WTC11 (cell line): ENCODE data around the gene MACROD2. TPM values are rescaled to one million over a fixed set of nuclear protein-coding genes. Genes with fewer than 3 reads are reported as not detected.

Experiments used
- ATAC-seq: fragments of 200-7000 bp; cut with Tn5 transposase; 2 replicates; pipeline ENCODE4 v1.10.0; 2021; ENCODE audit warnings: mild to moderate bottlenecking, moderate library complexity
- CTCF ChIA-PET: fragments of 300-600 bp; sonication (Branson Sonifier 250); formaldehyde crosslinking; loops from one replicate; lab custom pipeline; 2021; ENCODE audit warnings: antibody characterized with exemption; lab: Charles Lee
- POLR2A ChIA-PET: fragments of 350-600 bp; sonication (Branson Sonifier 250); formaldehyde crosslinking; loops from one replicate; lab custom pipeline; 2021; ENCODE audit warnings: antibody characterized with exemption; lab: Charles Lee
- DNase-seq: peaks from one replicate; pipeline ENCODE4 v3.0.0; 2021; ENCODE audit warnings: low spot score
- H3K27ac Mint-ChIP-seq: 2 replicates; pipeline ENCODE4 v1.8.0; 2021; ENCODE audit warnings: mixed read lengths
- H3K27me3 Mint-ChIP-seq: 2 replicates; pipeline ENCODE4 v1.8.0; 2021; ENCODE audit warnings: low read depth, mild to moderate bottlenecking, moderate library complexity, mixed read lengths
- H3K36me3 Mint-ChIP-seq: 2 replicates; pipeline ENCODE4 v1.8.0; 2021; ENCODE audit warnings: mixed read lengths
- H3K4me1 Mint-ChIP-seq: 2 replicates; pipeline ENCODE4 v1.8.0; 2022; ENCODE audit warnings: mixed read lengths
- H3K4me3 Mint-ChIP-seq: 2 replicates; pipeline ENCODE4 v1.8.0; 2021; ENCODE audit warnings: mild to moderate bottlenecking, moderate library complexity, mixed read lengths
- H3K9me3 Mint-ChIP-seq: 2 replicates; pipeline ENCODE4 v1.8.0; 2021; ENCODE audit warnings: mixed read lengths
- ARID4B ChIP-seq: sonication (generic); formaldehyde crosslinking; IDR thresholded peaks from 2 replicates; pipeline ENCODE4 v1.8.0; 2023; ENCODE audit warnings: missing genetic modification reagents, mild to moderate bottlenecking, borderline replicate concordance
- CBFB ChIP-seq: sonication (generic); formaldehyde crosslinking; IDR thresholded peaks from 2 replicates; pipeline ENCODE4 v1.8.1; 2022; ENCODE audit warnings: mild to moderate bottlenecking, low read depth, missing genetic modification reagents
- CREB1 ChIP-seq: sonication (generic); formaldehyde crosslinking; IDR thresholded peaks from 2 replicates; pipeline ENCODE4 v1.8.0; 2023; ENCODE audit warnings: mild to moderate bottlenecking, missing genetic modification reagents
- CREM ChIP-seq: sonication (generic); formaldehyde crosslinking; IDR thresholded peaks from 2 replicates; pipeline ENCODE4 v1.8.1; 2022; ENCODE audit warnings: mild to moderate bottlenecking, missing genetic modification reagents, moderate library complexity
- CTCF ChIP-seq: fragments of 200-600 bp; IDR thresholded peaks from 2 replicates; pipeline ENCODE4 v1.8.0; 2022; ENCODE audit warnings: antibody characterized with exemption
- ELF4 ChIP-seq: sonication (generic); formaldehyde crosslinking; IDR thresholded peaks from 2 replicates; pipeline ENCODE4 v1.8.1; 2022; ENCODE audit warnings: low read depth, mild to moderate bottlenecking, moderate library complexity, missing genetic modification reagents
- EMX1 ChIP-seq: fragments of 250-450 bp; sonication (Bioruptor Pico); IDR thresholded peaks from 2 replicates; pipeline ENCODE4 v1.8.0; 2021; ENCODE audit warnings: mild to moderate bottlenecking
- FOXP1 ChIP-seq: sonication (generic); formaldehyde crosslinking; IDR thresholded peaks from 2 replicates; pipeline ENCODE4 v1.8.0; 2022; ENCODE audit warnings: missing genetic modification reagents, mild to moderate bottlenecking, moderate library complexity, borderline replicate concordance
- FOXP4 ChIP-seq: sonication (generic); formaldehyde crosslinking; IDR thresholded peaks from 2 replicates; pipeline ENCODE4 v1.8.0; 2022; ENCODE audit warnings: mild to moderate bottlenecking, missing genetic modification reagents
- GTF2I ChIP-seq: fragments of 250-450 bp; sonication (Bioruptor Pico); conservative IDR thresholded peaks from 2 replicates; pipeline ENCODE4 v1.4.0; 2021; ENCODE audit warnings: mild to moderate bottlenecking
- KAT7 ChIP-seq: sonication (generic); formaldehyde crosslinking; IDR thresholded peaks from 2 replicates; pipeline ENCODE4 v1.8.1; 2023; ENCODE audit warnings: missing genetic modification reagents, mild to moderate bottlenecking, borderline replicate concordance
- NFYB ChIP-seq: sonication (generic); formaldehyde crosslinking; conservative IDR thresholded peaks from 2 replicates; pipeline ENCODE4 v1.8.0; 2022; ENCODE audit warnings: low read depth, missing genetic modification reagents
- NR2C2 ChIP-seq: sonication (generic); formaldehyde crosslinking; IDR thresholded peaks from 2 replicates; pipeline ENCODE4 v1.8.0; 2022; ENCODE audit warnings: mild to moderate bottlenecking, missing genetic modification reagents
- ZNF425 ChIP-seq: fragments of 250-450 bp; sonication (Bioruptor Pico); conservative IDR thresholded peaks from 2 replicates; pipeline ENCODE4 v1.9.0; 2021; ENCODE audit warnings: mild to moderate bottlenecking
- total RNA-seq: library from RNA; stranded (reverse); gene quantifications from 3 replicates; pipeline ENCODE4 v1.2.3, GENCODE V29; 2021

MACROD2 gene
- total RNA-seq, 1 experiment from 2014 or later, result 4.1 TPM

- no peak for TF ChIP-seq ARID4B
Measured at GRCh38 chr20:15178581-15178980, 1183.3 kb downstream of the MACROD2 start (continued).

DNA sequence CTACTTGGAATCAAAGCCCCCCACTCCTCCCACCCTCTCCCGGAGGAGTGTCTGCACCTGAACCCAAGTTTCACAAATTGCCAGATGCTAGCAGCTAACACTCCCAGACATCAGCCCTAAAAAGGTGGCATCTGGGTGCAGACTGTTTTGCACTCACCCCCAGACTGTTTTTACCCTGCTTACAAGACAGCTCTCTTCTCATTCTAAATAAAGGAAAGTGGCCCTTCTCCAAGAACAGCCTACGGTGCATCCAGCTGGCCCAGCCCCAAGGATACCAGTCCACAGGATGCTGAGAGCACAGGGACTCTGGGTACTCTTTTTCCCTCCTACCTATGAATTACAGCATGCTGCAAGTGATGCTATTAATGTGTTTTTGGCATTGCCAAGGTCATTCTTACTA lies 1184.1 kb downstream of the MACROD2 start:
- Mint-ChIP-seq H3K36me3 (no peaks in the 10 kb centered on the region), H3K27me3 (no peaks in the 10 kb centered on the region), H3K4me1 (no peaks in the 10 kb centered on the region), H3K9me3 (peaks cover 3% of the 10 kb centered on the region; the same call in 1 of the 2 replicates), H3K4me3 (no peak overlapping the region), H3K27ac (no peak overlapping the region)
- CTCF ChIA-PET, result no interaction called here
- no peak for DNase-seq
- no peak for ATAC-seq
- TF ChIP-seq NFYB, result no peak
- TF ChIP-seq ELF4, result no peak
- TF ChIP-seq FOXP4 (CRISPR knock-in tag), result no peak
- no peak for TF ChIP-seq KAT7 (CRISPR knock-in tag)
- no peak for TF ChIP-seq NR2C2
- no peak for TF ChIP-seq FOXP1 (CRISPR knock-in tag)
- no peak for TF ChIP-seq CBFB
- no peak for TF ChIP-seq CREM (CRISPR knock-in tag)
- no peak for TF ChIP-seq ZNF425 (CRISPR knock-in tag)
- no peak for TF ChIP-seq CTCF
- TF ChIP-seq EMX1 (CRISPR knock-in tag), result no peak
- POLR2A ChIA-PET, result no interaction called here

- ChIA-PET CTCF (no interaction called here), POLR2A (no interaction called here)
- Mint-ChIP-seq H3K9me3 (peaks cover 2% of the 10 kb centered on the region; the same call in 1 of the 2 replicates), H3K27me3 (no peaks in the 10 kb centered on the region), H3K4me1 (no peaks in the 10 kb centered on the region), H3K4me3 (no peak overlapping the region), H3K27ac (no peak overlapping the region), H3K36me3 (no peaks in the 10 kb centered on the region)
- TF ChIP-seq CREB1 (CRISPR knock-in tag), result no peak
- TF ChIP-seq GTF2I (CRISPR knock-in tag), result no peak
- ATAC-seq, result no peak
- DNase-seq, result no peak
Measured at GRCh38 chr20:15179781-15180180, 1184.5 kb downstream of the MACROD2 start.
